ENCODE data around the gene CCDC177. TPM values are rescaled to one million over a fixed set of nuclear protein-coding genes. Genes with fewer than 3 reads are reported as not detected.

Gene CCDC177
- total and polyA plus RNA-seq, 2 experiments from 2014 or later: 0.23 TPM; not detected in 1

Other genes starting within 250 kb of the CCDC177 start
- gene ERH, start 176.6 kb downstream of the CCDC177 start, total RNA-seq: 147 and 163 TPM in 2 replicates
- 181 and 219 TPM in 2 replicates for gene ERH, start 176.6 kb downstream of the CCDC177 start, polyA plus RNA-seq
- gene SLC39A9, start 176.2 kb downstream of the CCDC177 start, total RNA-seq: 109 TPM in 2 replicates
- 29.4 and 33.4 TPM in 2 replicates for gene SLC39A9, start 176.2 kb downstream of the CCDC177 start, polyA plus RNA-seq
- not detected in 2 replicates for gene PLEKHD1, start 90.1 kb downstream of the CCDC177 start, total RNA-seq
- not detected in 2 replicates for gene PLEKHD1, start 90.1 kb downstream of the CCDC177 start, polyA plus RNA-seq
- 16.2 and 28.4 TPM in 2 replicates for gene SUSD6, start 36.7 kb upstream of the CCDC177 start, total RNA-seq
- 15.7 and 16.3 TPM in 2 replicates for gene SUSD6, start 36.7 kb upstream of the CCDC177 start, polyA plus RNA-seq
- 262 and 263 TPM in 2 replicates for gene SRSF5, start 192.3 kb upstream of the CCDC177 start, total RNA-seq
- 386 and 447 TPM in 2 replicates for gene SRSF5, start 192.3 kb upstream of the CCDC177 start, polyA plus RNA-seq
- 1.7 and 3.0 TPM in 2 replicates for gene SLC10A1, start 222.4 kb upstream of the CCDC177 start, total RNA-seq
- gene SLC10A1, start 222.4 kb upstream of the CCDC177 start, polyA plus RNA-seq: 0.96 and 2.9 TPM in 2 replicates

All from hepatocyte (in vitro differentiated cells).